ENCODE measurements around the gene MAGEC3. TPM values are rescaled to one million over a fixed set of nuclear protein-coding genes. Genes with fewer than 3 reads are reported as not detected.

Gene MAGEC3
- total RNA-seq, 4 donors from 2014 or later, result not detected

Other genes starting within 250 kb of the MAGEC3 start
- not detected for gene SPANXA2, start 248.6 kb upstream of the MAGEC3 start, total RNA-seq
- not detected for gene SPANXD, start 139.6 kb upstream of the MAGEC3 start, total RNA-seq
- not detected for gene MAGEC1, start 65.6 kb downstream of the MAGEC3 start, total RNA-seq